Measurements from ENCODE around the gene IL17RA.

The IL17RA gene

GRCh38 chr22:17097062-17097461, 12.3 kb downstream of the IL17RA start:
- TF ChIP-seq SIN3A (IDR thresholded peaks at IDR 0.05; ENCODE audit: borderline replicate concordance, insufficient read depth, low read length) = no peak
- TF ChIP-seq POLR2AphosphoS5 (IDR thresholded peaks at IDR 0.05; ENCODE audit: low read depth, low read length) = no peak
- TF ChIP-seq TAF1 (IDR thresholded peaks at IDR 0.05; ENCODE audit: borderline replicate concordance, insufficient read depth, low read length) = no peak
- no peak for TF ChIP-seq REST (IDR thresholded peaks at IDR 0.05; ENCODE audit: insufficient read depth in 1 of 2, low read depth in 2 of 2, low read length in 2 of 2)
- TF ChIP-seq FOXP2 (optimal IDR thresholded peaks at IDR 0.05; ENCODE audit: borderline replicate concordance, extremely low read depth, extremely low read length, insufficient read depth) = no peak

DNA sequence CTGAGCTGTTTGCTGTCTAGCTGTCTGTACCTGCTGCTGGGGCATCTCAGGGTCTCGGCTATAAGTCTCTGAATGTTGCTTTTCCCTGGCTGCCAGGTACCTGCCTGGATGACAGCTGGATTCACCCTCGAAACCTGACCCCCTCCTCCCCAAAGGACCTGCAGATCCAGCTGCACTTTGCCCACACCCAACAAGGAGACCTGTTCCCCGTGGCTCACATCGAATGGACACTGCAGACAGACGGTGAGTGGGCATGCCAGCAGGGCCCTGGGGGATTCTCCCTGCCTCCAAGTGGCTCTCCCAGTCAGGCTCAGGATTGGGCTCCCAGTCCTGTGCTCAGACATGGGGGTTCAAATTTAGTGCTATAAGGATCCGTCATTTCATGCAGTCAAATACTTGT, 12.9 kb downstream of the IL17RA start:
- TF ChIP-seq POLR2AphosphoS5 (IDR thresholded peaks at IDR 0.05; ENCODE audit: low read depth, low read length) (no peak), FOXP2 (optimal IDR thresholded peaks at IDR 0.05; ENCODE audit: borderline replicate concordance, extremely low read depth, extremely low read length, insufficient read depth) (no peak), SIN3A (IDR thresholded peaks at IDR 0.05; ENCODE audit: borderline replicate concordance, insufficient read depth, low read length) (no peak), TAF1 (IDR thresholded peaks at IDR 0.05; ENCODE audit: borderline replicate concordance, insufficient read depth, low read length) (no peak), REST (IDR thresholded peaks at IDR 0.05; ENCODE audit: insufficient read depth in 1 of 2, low read depth in 2 of 2, low read length in 2 of 2) (no peak)

GRCh38 chr22:17098379-17098819, 13.6 kb downstream of the IL17RA start:
- TF ChIP-seq FOXP2 (optimal IDR thresholded peaks at IDR 0.05; ENCODE audit: borderline replicate concordance, extremely low read depth, extremely low read length, insufficient read depth) (no peak), TAF1 (IDR thresholded peaks at IDR 0.05; ENCODE audit: borderline replicate concordance, insufficient read depth, low read length) (no peak), POLR2AphosphoS5 (IDR thresholded peaks at IDR 0.05; ENCODE audit: low read depth, low read length) (no peak), REST (IDR thresholded peaks at IDR 0.05; ENCODE audit: insufficient read depth in 1 of 2, low read depth in 2 of 2, low read length in 2 of 2) (no peak), SIN3A (IDR thresholded peaks at IDR 0.05; ENCODE audit: borderline replicate concordance, insufficient read depth, low read length) (no peak)

GRCh38 chr22:17100621-17101020, 15.8 kb downstream of the IL17RA start:
- TF ChIP-seq POLR2AphosphoS5 (IDR thresholded peaks at IDR 0.05; ENCODE audit: low read depth, low read length) (no peak), SIN3A (IDR thresholded peaks at IDR 0.05; ENCODE audit: borderline replicate concordance, insufficient read depth, low read length) (no peak), FOXP2 (optimal IDR thresholded peaks at IDR 0.05; ENCODE audit: borderline replicate concordance, extremely low read depth, extremely low read length, insufficient read depth) (no peak), REST (IDR thresholded peaks at IDR 0.05; ENCODE audit: insufficient read depth in 1 of 2, low read depth in 2 of 2, low read length in 2 of 2) (no peak), TAF1 (IDR thresholded peaks at IDR 0.05; ENCODE audit: borderline replicate concordance, insufficient read depth, low read length) (no peak)
